GM12891 (cell line): ENCODE data around the gene AGXT.

ENCODE experiments used
- DNase-seq: peaks from one replicate; pipeline ENCODE4 v3.0.0; 2011; ENCODE audit warnings: low spot score; ENCODE audit not compliant: insufficient read length
- FAIRE-seq: peaks from 2 replicates; lab custom pipeline; 2011; peaks lifted over from hg19 to GRCh38; lab: Jason Lieb, UNC
- PAX5 ChIP-seq: IDR thresholded peaks from 2 replicates; pipeline ENCODE4 v1.6.1; 2011; ENCODE audit warnings: low read length, moderate library complexity, mild to moderate bottlenecking; ENCODE audit not compliant: insufficient read depth, severe bottlenecking
- POLR2A ChIP-seq: IDR thresholded peaks from 2 replicates; pipeline ENCODE4 v1.6.1; 2011; ENCODE audit warnings: low read depth, low read length, control low read depth
- POLR2AphosphoS5 ChIP-seq: IDR thresholded peaks from 2 replicates; pipeline ENCODE4 v1.6.1; 2011; ENCODE audit warnings: low read depth, low read length, control low read depth
- POU2F2 ChIP-seq: IDR thresholded peaks from 2 replicates; pipeline ENCODE4 v1.6.1; 2011; ENCODE audit warnings: low read depth, mild to moderate bottlenecking, control low read depth, low read length, moderate library complexity
- SPI1 ChIP-seq: IDR thresholded peaks from 2 replicates; pipeline ENCODE4 v1.6.1; 2011; ENCODE audit warnings: low read depth, low read length, control low read depth
- TAF1 ChIP-seq: IDR thresholded peaks from 2 replicates; pipeline ENCODE4 v1.6.1; 2011; ENCODE audit warnings: low read depth, low read length, control low read depth

The AGXT gene

GRCh38 chr2:240917684-240918257, 49.1 kb downstream of the AGXT start:
- TF ChIP-seq POLR2AphosphoS5 (no peak), POLR2A (no peak), POU2F2 (no peak), TAF1 (no peak), SPI1 (no peak), PAX5 (no peak)
- FAIRE-seq (no peak), DNase-seq (no peak)

GRCh38 chr2:240918258-240919091, 49.9 kb downstream of the AGXT start:
- FAIRE-seq (no peak), DNase-seq (no peak)

GRCh38 chr2:240919161-240919781, 50.6 kb downstream of the AGXT start:
- FAIRE-seq (no peak), DNase-seq (no peak)
- TF ChIP-seq POU2F2 (no peak), POLR2A (no peak), POLR2AphosphoS5 (no peak), TAF1 (no peak), PAX5 (no peak), SPI1 (no peak)

More at GRCh38 chr2:240918258-240919091, 49.9 kb downstream of the AGXT start:
- TF ChIP-seq TAF1 = no peak

GRCh38 chr2:240919786-240920782, 51.5 kb downstream of the AGXT start:
- DNase-seq = no peak
- no peak for FAIRE-seq
- TF ChIP-seq PAX5 (no peak), SPI1 (no peak), POLR2A (no peak), POLR2AphosphoS5 (no peak), TAF1 (no peak), POU2F2 (no peak)

GRCh38 chr2:240920783-240921231, 52.2 kb downstream of the AGXT start:
- TF ChIP-seq TAF1 (no peak), POU2F2 (no peak), PAX5 (no peak), SPI1 (no peak), POLR2A (no peak), POLR2AphosphoS5 (no peak)
- FAIRE-seq (no peak), DNase-seq (no peak)

- TF ChIP-seq SPI1 (no peak), POLR2A (no peak), POU2F2 (no peak)
- no peak for FAIRE-seq
- DNase-seq = no peak
These were observed 52.8 kb downstream of the AGXT start for GRCh38 chr2:240921311-240921994.

- no peak for FAIRE-seq
These were observed 53.3 kb downstream of the AGXT start for GRCh38 chr2:240921995-240922244.

GRCh38 chr2:240922245-240922981, 53.8 kb downstream of the AGXT start:
- FAIRE-seq (no peak), DNase-seq (no peak)
- no peak for TF ChIP-seq POLR2A
- no peak for TF ChIP-seq TAF1
- TF ChIP-seq POU2F2 = no peak
- no peak for TF ChIP-seq SPI1
- no peak for TF ChIP-seq PAX5
- no peak for TF ChIP-seq POLR2AphosphoS5

More at GRCh38 chr2:240921995-240922244, 53.3 kb downstream of the AGXT start:
- DNase-seq = no peak
- TF ChIP-seq POLR2AphosphoS5 (no peak), PAX5 (no peak), TAF1 (no peak), POU2F2 (no peak)

- DNase-seq (no peak), FAIRE-seq (no peak)
- TF ChIP-seq TAF1 (no peak), PAX5 (no peak), POLR2A (no peak)
These were observed 54.4 kb downstream of the AGXT start for GRCh38 chr2:240922982-240923537.
